Liver (tissue), 9 donors: ENCODE results near the gene GRK5. TPM values are rescaled to one million over a fixed set of nuclear protein-coding genes. Genes with fewer than 3 reads are reported as not detected.

Experiments used
- DNase-seq: peaks from one replicate; pipeline ENCODE4 v3.0.0-alpha.2; 2017; ENCODE audit warnings: low spot score
- H3K27ac ChIP-seq, 2 donors: one replicate each; pipeline ENCODE4 v1.7.0; 2013; ENCODE audit warnings: inconsistent platforms in 2 of 2, low read length in 2 of 2, control low read depth in 1 of 2, low read depth in 1 of 2, mild to moderate bottlenecking in 1 of 2
- H3K27me3 ChIP-seq, 4 donors: one replicate each; pipeline versions ENCODE4 v1.6.1 to v1.7.0; 2013; ENCODE audit warnings: low read length in 3 of 4, inconsistent platforms in 1 of 4, mild to moderate bottlenecking in 1 of 4, moderate library complexity in 1 of 4; ENCODE audit not compliant: control insufficient read depth in 4 of 4, insufficient read depth in 4 of 4
- H3K36me3 ChIP-seq, 4 donors: one replicate each; pipeline versions ENCODE4 v1.6.1 to v1.7.0; 2013; ENCODE audit warnings: low read length in 3 of 4, mild to moderate bottlenecking in 3 of 4, low read depth in 1 of 4, moderate library complexity in 1 of 4; ENCODE audit not compliant: control insufficient read depth in 4 of 4, insufficient read depth in 3 of 4
- H3K4me1 ChIP-seq, 4 donors: one replicate each; pipeline versions ENCODE4 v1.6.1 to v1.7.0; 2013; ENCODE audit warnings: low read length in 3 of 4, mild to moderate bottlenecking in 3 of 4, moderate library complexity in 1 of 4; ENCODE audit not compliant: control insufficient read depth in 4 of 4, insufficient read depth in 4 of 4
- H3K4me3 ChIP-seq, 3 donors: one replicate each; pipeline versions ENCODE4 v1.6.1 to v1.7.0; 2013; ENCODE audit warnings: low read length in 3 of 3, control low read depth in 1 of 3, low read depth in 1 of 3, mild to moderate bottlenecking in 1 of 3
- H3K9ac ChIP-seq, 2 donors: one replicate each; pipeline ENCODE4 v1.7.0; 2013; ENCODE audit warnings: low read length in 2 of 2, mild to moderate bottlenecking in 2 of 2, moderate library complexity in 2 of 2, control low read depth in 1 of 2, low read depth in 1 of 2
- H3K9me3 ChIP-seq, 4 donors: one replicate each; pipeline versions ENCODE4 v1.6.1 to v1.7.0; 2013; ENCODE audit warnings: low read length in 3 of 4; ENCODE audit not compliant: control insufficient read depth in 4 of 4
- FOXA2 ChIP-seq: IDR thresholded peaks from 2 replicates; pipeline ENCODE4 v1.6.1; 2016; ENCODE audit warnings: antibody characterized with exemption
- JUND ChIP-seq, 2 donors: IDR thresholded peaks; 2 replicates each; pipeline ENCODE4 v1.6.1; 2016; ENCODE audit warnings: antibody characterized with exemption in 2 of 2
- NR2F2 ChIP-seq: IDR thresholded peaks from 2 replicates; pipeline ENCODE4 v1.6.1; 2016; ENCODE audit warnings: antibody characterized with exemption
- RAD21 ChIP-seq, 2 donors: IDR thresholded peaks; 2 replicates each; pipeline ENCODE4 v1.6.1; 2016; ENCODE audit warnings: antibody characterized with exemption in 2 of 2, mild to moderate bottlenecking in 2 of 2
- RXRA ChIP-seq, 2 donors: IDR thresholded peaks; 2 replicates each; pipeline ENCODE4 v1.6.1; 2017 to 2018; ENCODE audit warnings: antibody characterized with exemption in 2 of 2, mild to moderate bottlenecking in 1 of 2
- SP1 ChIP-seq: IDR thresholded peaks from 2 replicates; pipeline ENCODE4 v1.6.1; 2018; ENCODE audit warnings: antibody characterized with exemption, mild to moderate bottlenecking
- WGBS: extraction: QIAGEN DNeasy Blood & Tissue Kit; methylation state at CpG from one replicate; pipeline ENCODE4 v1.1.7; 2013; 5-methylcytosine and 5-hydroxymethylcytosine counted together
- polyA plus RNA-seq, 2 donors: library from polyadenylated mRNA; stranded (reverse) in 1 of 2; unstranded in 1 of 2; fragments of 200-250 nt in 1 of 2; fragments of >200 nt in 1 of 2; fragmentation: Nextera tagmentation in 1 of 2; extraction: Ambion mirVana in 1 of 2; gene quantifications; one replicate each; pipeline versions ENCODE4 v1.2.1 to v1.2.3, GENCODE V29; 2013 to 2015
- total RNA-seq, 2 donors: library from RNA; depleted of rRNA; stranded (reverse); fragments of >200 nt; gene quantifications; one replicate each; pipeline ENCODE4 v1.2.3, GENCODE V29; 2014
- TF ChIP-seq, protein P1 (sequence below): IDR thresholded peaks from 2 replicates; pipeline ENCODE4 v1.6.1; 2016; ENCODE audit warnings: antibody characterized with exemption
- TF ChIP-seq, protein P2 (sequence below): IDR thresholded peaks from 2 replicates; pipeline ENCODE4 v1.6.1; 2016; ENCODE audit warnings: antibody characterized with exemption
- TF ChIP-seq, protein P3 (sequence below): fragments of 150-350 bp; IDR thresholded peaks from 2 replicates; pipeline ENCODE4 v1.5.1; 2017; ENCODE audit warnings: improper control_type of control experiment, low read depth, low read length; ENCODE audit not compliant: missing input control
- donor health status: healthy.
- donor health status: healthy.
- donor health status: healthy.
- donor health status: healthy.
- donor health status: healthy.

GRK5 gene
- total and polyA plus RNA-seq, 4 donors: 2.1 to 6.6 (median 5.1) TPM

DNA sequence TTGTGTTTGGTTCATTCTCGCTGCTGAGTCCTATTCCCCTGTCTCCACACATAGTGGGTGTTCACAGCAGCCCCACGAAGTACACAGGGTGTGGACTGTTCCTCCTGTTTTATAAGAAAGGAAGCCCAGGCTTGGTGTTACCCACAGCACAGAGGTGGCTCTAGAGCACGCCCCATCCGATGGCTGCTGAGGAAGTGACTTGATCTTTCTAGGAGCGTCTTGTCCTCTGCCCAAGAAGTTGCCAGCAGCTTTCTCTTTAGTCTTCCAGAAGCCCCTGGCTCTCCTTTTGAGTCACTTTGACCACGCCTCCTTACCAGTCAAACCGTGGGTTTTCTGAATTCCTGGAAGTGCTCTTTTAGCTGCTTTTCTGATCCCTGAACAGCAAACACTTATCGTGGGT is 94.0 kb downstream of the GRK5 start:
- peaks cover 0 to 8% (median 4%) of the 10 kb centered on the region in 4 donors for H3K4me1 ChIP-seq
- peaks cover 0 to 1% (median 0%) of the 10 kb centered on the region in 4 donors for H3K36me3 ChIP-seq
- H3K9me3 ChIP-seq: no peaks in the 10 kb centered on the region
- H3K27ac ChIP-seq: peak overlapping the region in 1 of 2 donors; percentile 26
- TF ChIP-seq, protein P1, sequence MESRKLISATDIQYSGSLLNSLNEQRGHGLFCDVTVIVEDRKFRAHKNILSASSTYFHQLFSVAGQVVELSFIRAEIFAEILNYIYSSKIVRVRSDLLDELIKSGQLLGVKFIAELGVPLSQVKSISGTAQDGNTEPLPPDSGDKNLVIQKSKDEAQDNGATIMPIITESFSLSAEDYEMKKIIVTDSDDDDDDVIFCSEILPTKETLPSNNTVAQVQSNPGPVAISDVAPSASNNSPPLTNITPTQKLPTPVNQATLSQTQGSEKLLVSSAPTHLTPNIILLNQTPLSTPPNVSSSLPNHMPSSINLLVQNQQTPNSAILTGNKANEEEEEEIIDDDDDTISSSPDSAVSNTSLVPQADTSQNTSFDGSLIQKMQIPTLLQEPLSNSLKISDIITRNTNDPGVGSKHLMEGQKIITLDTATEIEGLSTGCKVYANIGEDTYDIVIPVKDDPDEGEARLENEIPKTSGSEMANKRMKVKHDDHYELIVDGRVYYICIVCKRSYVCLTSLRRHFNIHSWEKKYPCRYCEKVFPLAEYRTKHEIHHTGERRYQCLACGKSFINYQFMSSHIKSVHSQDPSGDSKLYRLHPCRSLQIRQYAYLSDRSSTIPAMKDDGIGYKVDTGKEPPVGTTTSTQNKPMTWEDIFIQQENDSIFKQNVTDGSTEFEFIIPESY: no peak
- peak; percentile 37 for TF ChIP-seq NR2F2
- no peaks in the 10 kb centered on the region for H3K27me3 ChIP-seq
- H3K4me3 ChIP-seq: no peak overlapping the region
- 69% methylated on average over 8 of the region's 8 CpGs for WGBS
- no peak for DNase-seq
- no peak overlapping the region for H3K9ac ChIP-seq

DNA sequence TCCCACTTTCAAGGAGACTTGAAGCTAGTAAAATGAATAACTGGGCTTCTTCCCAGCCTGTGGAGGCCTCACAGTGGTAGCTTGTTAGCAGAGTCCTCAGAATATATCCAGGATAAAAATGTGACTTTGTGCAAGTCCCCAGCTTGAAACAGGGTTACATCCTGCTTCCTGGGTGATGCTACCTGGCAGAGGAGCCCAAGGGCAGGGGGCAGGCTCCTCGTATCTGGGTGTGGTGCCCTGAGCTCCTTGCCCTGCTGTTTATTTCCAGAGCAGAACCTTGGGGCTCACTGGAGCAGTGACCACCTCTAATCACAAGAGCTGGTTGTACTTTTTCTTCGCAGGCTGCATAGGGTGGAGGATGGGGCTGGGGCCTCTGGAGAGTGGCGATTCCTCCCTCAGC is 94.8 kb downstream of the GRK5 start:
- 61% methylated on average over 3 of the region's 3 CpGs for WGBS
- no peaks in the 10 kb centered on the region for H3K36me3 ChIP-seq
- H3K9ac ChIP-seq: no peak overlapping the region
- H3K4me1 ChIP-seq: peaks cover 0 to 8% (median 3%) of the 10 kb centered on the region in 4 donors
- no peaks in the 10 kb centered on the region for H3K27me3 ChIP-seq
- H3K9me3 ChIP-seq: no peaks in the 10 kb centered on the region
- no peak for TF ChIP-seq JUND (IDR thresholded peaks at IDR 0.05)
- no peak for TF ChIP-seq RAD21 (IDR thresholded peaks at IDR 0.05)
- TF ChIP-seq, protein P1: no peak
- no peak for TF ChIP-seq FOXA2
- DNase-seq: no peak
- H3K27ac ChIP-seq: no peak overlapping the region
- H3K4me3 ChIP-seq: no peak overlapping the region

DNA sequence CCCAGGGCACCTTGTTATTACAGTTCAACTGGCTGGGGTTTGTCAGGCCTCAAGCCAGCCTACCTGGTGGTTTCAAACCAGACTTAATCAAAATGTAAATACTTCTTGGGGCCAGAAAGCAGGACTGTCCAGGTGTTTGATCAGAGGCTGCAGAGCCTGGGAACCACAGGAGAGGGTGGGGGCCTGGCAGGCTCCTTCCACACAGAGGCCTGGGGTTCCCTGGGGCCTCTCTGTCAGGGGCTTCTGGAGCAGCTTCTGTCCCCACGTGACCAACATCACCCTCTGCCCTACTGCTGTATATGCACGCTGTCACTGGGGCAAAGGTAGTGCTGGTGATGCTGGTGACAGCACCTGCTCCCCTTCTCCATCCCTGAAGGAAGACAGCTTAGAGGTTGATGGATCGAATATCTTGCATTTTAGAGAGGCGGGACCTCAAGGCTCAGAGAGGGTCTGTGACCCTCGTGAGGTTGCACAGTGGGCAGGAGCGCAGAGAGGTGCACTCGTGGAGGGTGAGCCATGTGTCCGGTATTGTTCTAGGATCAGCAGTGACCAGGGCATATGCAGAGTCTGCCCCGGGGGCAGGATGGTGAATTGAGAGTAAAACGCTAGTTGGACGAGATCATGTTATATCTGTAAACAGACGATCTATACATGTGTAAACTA is 95.4 kb downstream of the GRK5 start:
- Histone ChIP-seq H3K4me1 (peaks cover 0 to 8% (median 3%) of the 10 kb centered on the region in 4 donors), H3K4me3 (no peak overlapping the region), H3K27ac (no peak overlapping the region)

More for the DNA sequence above, 95.4 kb downstream of the GRK5 start:
- peak; percentile 44 for DNase-seq
- Histone ChIP-seq H3K9me3 (no peaks in the 10 kb centered on the region), H3K27me3 (no peaks in the 10 kb centered on the region), H3K9ac (no peak overlapping the region), H3K36me3 (no peaks in the 10 kb centered on the region)
- TF ChIP-seq, protein P2, sequence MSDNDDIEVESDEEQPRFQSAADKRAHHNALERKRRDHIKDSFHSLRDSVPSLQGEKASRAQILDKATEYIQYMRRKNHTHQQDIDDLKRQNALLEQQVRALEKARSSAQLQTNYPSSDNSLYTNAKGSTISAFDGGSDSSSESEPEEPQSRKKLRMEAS: no peak
- TF ChIP-seq, protein P1: no peak
- TF ChIP-seq SP1: no peak
- no peak for TF ChIP-seq RXRA (IDR thresholded peaks at IDR 0.05)
- TF ChIP-seq, protein P3, sequence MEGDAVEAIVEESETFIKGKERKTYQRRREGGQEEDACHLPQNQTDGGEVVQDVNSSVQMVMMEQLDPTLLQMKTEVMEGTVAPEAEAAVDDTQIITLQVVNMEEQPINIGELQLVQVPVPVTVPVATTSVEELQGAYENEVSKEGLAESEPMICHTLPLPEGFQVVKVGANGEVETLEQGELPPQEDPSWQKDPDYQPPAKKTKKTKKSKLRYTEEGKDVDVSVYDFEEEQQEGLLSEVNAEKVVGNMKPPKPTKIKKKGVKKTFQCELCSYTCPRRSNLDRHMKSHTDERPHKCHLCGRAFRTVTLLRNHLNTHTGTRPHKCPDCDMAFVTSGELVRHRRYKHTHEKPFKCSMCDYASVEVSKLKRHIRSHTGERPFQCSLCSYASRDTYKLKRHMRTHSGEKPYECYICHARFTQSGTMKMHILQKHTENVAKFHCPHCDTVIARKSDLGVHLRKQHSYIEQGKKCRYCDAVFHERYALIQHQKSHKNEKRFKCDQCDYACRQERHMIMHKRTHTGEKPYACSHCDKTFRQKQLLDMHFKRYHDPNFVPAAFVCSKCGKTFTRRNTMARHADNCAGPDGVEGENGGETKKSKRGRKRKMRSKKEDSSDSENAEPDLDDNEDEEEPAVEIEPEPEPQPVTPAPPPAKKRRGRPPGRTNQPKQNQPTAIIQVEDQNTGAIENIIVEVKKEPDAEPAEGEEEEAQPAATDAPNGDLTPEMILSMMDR: no peak
- WGBS: 73% methylated on average over 12 of the region's 12 CpGs
